Measurements from ENCODE around the gene USP47. TPM values are rescaled to one million over a fixed set of nuclear protein-coding genes. Genes with fewer than 3 reads are reported as not detected.

The USP47 gene
- total and polyA plus RNA-seq, 10 donors: 13.7 to 80.8 (median 48.2) TPM

GRCh38 chr11:11913395-11913794 lies 71.6 kb downstream of the USP47 start:
- no peaks in the 10 kb centered on the region for H3K4me1 ChIP-seq
- no peak for TF ChIP-seq CTCF (IDR thresholded peaks at IDR 0.05 in 8 of 11, conservative IDR thresholded peaks at IDR 0.05 in 3 of 11)
- no peak for TF ChIP-seq POLR2AphosphoS5 (IDR thresholded peaks at IDR 0.05)
- no peak for TF ChIP-seq POLR2A (IDR thresholded peaks at IDR 0.05)
- no peak overlapping the region for H3K27ac ChIP-seq
- no peaks in the 10 kb centered on the region for H3K27me3 ChIP-seq (replicated peaks in 1 of 7)
- 94 to 100% (median 97%) methylated on average over 1 of the region's 1 CpG for WGBS, 5 donors
- no peak overlapping the region for H3K4me3 ChIP-seq
- peaks cover 0 to 42% (median 16%) of the 10 kb centered on the region in 6 donors for H3K36me3 ChIP-seq
- DNase-seq: no peak
- intact Hi-C loops (cut with DNase I; ENCODE audit: low total_unique reads): no loop called here
- no peaks in the 10 kb centered on the region for H3K9me3 ChIP-seq

- 96 to 99% (median 98%) methylated on average over 2 of the region's 2 CpGs for WGBS, 5 donors
- H3K9me3 ChIP-seq: no peaks in the 10 kb centered on the region
- H3K4me3 ChIP-seq: no peak overlapping the region
- DNase-seq: no peak
- no peaks in the 10 kb centered on the region for H3K27me3 ChIP-seq (replicated peaks in 1 of 7)
- peaks cover 0 to 34% (median 8%) of the 10 kb centered on the region in 6 donors for H3K36me3 ChIP-seq
- TF ChIP-seq POLR2AphosphoS5 (IDR thresholded peaks at IDR 0.05) (no peak), POLR2A (IDR thresholded peaks at IDR 0.05) (no peak), CTCF (IDR thresholded peaks at IDR 0.05 in 8 of 11, conservative IDR thresholded peaks at IDR 0.05 in 3 of 11) (no peak)
- intact Hi-C loops (cut with DNase I; ENCODE audit: low total_unique reads): no loop called here
- no peak overlapping the region for H3K27ac ChIP-seq
- no peaks in the 10 kb centered on the region for H3K4me1 ChIP-seq
Observed at GRCh38 chr11:11915625-11916024, 73.9 kb downstream of the USP47 start.

- WGBS, 5 donors: 97 to 100% (median 98%) methylated on average over 1 of the region's 1 CpG
- intact Hi-C loops (cut with DNase I; ENCODE audit: low total_unique reads): no loop called here
- TF ChIP-seq POLR2A (IDR thresholded peaks at IDR 0.05): no peak
- no peak for TF ChIP-seq POLR2AphosphoS5 (IDR thresholded peaks at IDR 0.05)
- TF ChIP-seq CTCF (IDR thresholded peaks at IDR 0.05 in 8 of 11, conservative IDR thresholded peaks at IDR 0.05 in 3 of 11): no peak
- Histone ChIP-seq H3K27ac (no peak overlapping the region), H3K4me1 (no peaks in the 10 kb centered on the region), H3K36me3 (peaks cover 0 to 34% (median 8%) of the 10 kb centered on the region in 6 donors), H3K27me3 (replicated peaks in 1 of 7) (no peaks in the 10 kb centered on the region), H3K9me3 (no peaks in the 10 kb centered on the region), H3K4me3 (no peak overlapping the region)
- no peak for DNase-seq
Observed at GRCh38 chr11:11916981-11917399, 75.2 kb downstream of the USP47 start.

GRCh38 chr11:11923828-11924227 lies 82.1 kb downstream of the USP47 start:
- H3K27ac ChIP-seq: no peak overlapping the region
- H3K36me3 ChIP-seq: peaks cover 0 to 87% (median 20%) of the 10 kb centered on the region in 6 donors
- TF ChIP-seq POLR2AphosphoS5 (IDR thresholded peaks at IDR 0.05) (no peak), POLR2A (IDR thresholded peaks at IDR 0.05) (no peak), CTCF (IDR thresholded peaks at IDR 0.05 in 8 of 11, conservative IDR thresholded peaks at IDR 0.05 in 3 of 11) (no peak)
- no peak overlapping the region for H3K4me3 ChIP-seq
- intact Hi-C loops (cut with DNase I; ENCODE audit: low total_unique reads): no loop called here
- DNase-seq: no peak
- peaks cover 0 to 3% (median 0%) of the 10 kb centered on the region in 6 donors for H3K4me1 ChIP-seq
- no peaks in the 10 kb centered on the region for H3K27me3 ChIP-seq (replicated peaks in 1 of 7)
- H3K9me3 ChIP-seq: no peaks in the 10 kb centered on the region

Data from spleen (tissue), 11 donors.